HG02588 (cell line): ENCODE results near the gene HOXB9.

Experiments
- ATAC-seq: cut with Tn5 transposase; IDR thresholded peaks from one replicate; pipeline ENCODE4 v1.9.1; 2021; ENCODE audit warnings: mild to moderate bottlenecking, moderate library complexity; ENCODE audit not compliant: unreplicated experiment

The HOXB9 gene

GRCh38 chr17:48599354-48599753, 26.8 kb downstream of the HOXB9 start:
- ATAC-seq: no peak

GRCh38 chr17:48598736-48599135, 27.4 kb downstream of the HOXB9 start:
- ATAC-seq: no peak

- ATAC-seq: no peak
Measured at GRCh38 chr17:48597778-48598631, 28.2 kb downstream of the HOXB9 start.

- ATAC-seq: no peak
Measured at GRCh38 chr17:48597528-48597777, 28.7 kb downstream of the HOXB9 start.

GRCh38 chr17:48596735-48597527, 29.2 kb downstream of the HOXB9 start:
- ATAC-seq: no peak

GRCh38 chr17:48596000-48596734, 30.0 kb downstream of the HOXB9 start:
- ATAC-seq: no peak

GRCh38 chr17:48595278-48595999, 30.7 kb downstream of the HOXB9 start:
- no peak for ATAC-seq

GRCh38 chr17:48594538-48595277, 31.4 kb downstream of the HOXB9 start:
- no peak for ATAC-seq

GRCh38 chr17:48593840-48594537, 32.2 kb downstream of the HOXB9 start:
- no peak for ATAC-seq

GRCh38 chr17:48593126-48593829, 32.9 kb downstream of the HOXB9 start, which contains the start of gene HOXB5:
TSS of gene HOXB5 (minus strand) at chr17:48593779. CDS start at chr17:48593682, 97 bp downstream.
- ATAC-seq: no peak

GRCh38 chr17:48592577-48592976, 33.6 kb downstream of the HOXB9 start:
- no peak for ATAC-seq

GRCh38 chr17:48592057-48592514, 34.1 kb downstream of the HOXB9 start:
- no peak for ATAC-seq

- no peak for ATAC-seq
Measured at GRCh38 chr17:48591255-48592056, 34.7 kb downstream of the HOXB9 start.

- no peak for ATAC-seq
Measured at GRCh38 chr17:48590607-48591161, 35.5 kb downstream of the HOXB9 start.

GRCh38 chr17:48589831-48590606, 36.1 kb downstream of the HOXB9 start, which contains the start of gene HOXB3:
TSS of gene HOXB3 (minus strand) at chr17:48590241. CDS start at chr17:48552474, 37,767 bp downstream.
- ATAC-seq: no peak

GRCh38 chr17:48589060-48589830, 36.9 kb downstream of the HOXB9 start:
- ATAC-seq: no peak
